Suprapubic skin (tissue), 4 donors: ENCODE measurements around the gene RGL2. TPM values are rescaled to one million over a fixed set of nuclear protein-coding genes. Genes with fewer than 3 reads are reported as not detected.

Source experiments
- DNase-seq, 2 donors: peaks; one replicate each; pipeline ENCODE4 v3.0.0-alpha.2; 2019; ENCODE audit warnings: low spot score in 2 of 2
- H3K27ac ChIP-seq: fragments of 200-600 bp; sonication (generic); one replicate; pipeline ENCODE4 v1.5.1; 2019
- H3K27me3 ChIP-seq: fragments of 200-600 bp; sonication (generic); one replicate; pipeline ENCODE4 v1.5.1; 2019
- H3K36me3 ChIP-seq: fragments of 200-600 bp; sonication (generic); one replicate; pipeline ENCODE4 v1.5.1; 2019
- H3K4me1 ChIP-seq: fragments of 200-600 bp; sonication (generic); one replicate; pipeline ENCODE4 v1.5.1; 2019
- H3K4me3 ChIP-seq: fragments of 200-600 bp; sonication (generic); one replicate; pipeline ENCODE4 v1.5.1; 2019; ENCODE audit warnings: mild to moderate bottlenecking
- H3K9me3 ChIP-seq: fragments of 200-600 bp; sonication (generic); one replicate; pipeline ENCODE4 v1.5.1; 2019
- EP300 ChIP-seq: sonication (generic); formaldehyde crosslinking; IDR thresholded peaks from one replicate; pipeline ENCODE4 v1.6.1; 2017; ENCODE audit warnings: antibody characterized with exemption
- POLR2A ChIP-seq, 2 donors: fragments of 450-650 bp; IDR thresholded peaks; one replicate each; pipeline ENCODE4 v1.6.1; 2017; ENCODE audit warnings: antibody characterized with exemption in 2 of 2, mild to moderate bottlenecking in 2 of 2, moderate library complexity in 2 of 2
- POLR2AphosphoS5 ChIP-seq, 3 donors: sonication (generic); formaldehyde crosslinking; IDR thresholded peaks; one replicate each; pipeline ENCODE4 v1.6.1; 2017; ENCODE audit warnings: antibody characterized with exemption in 3 of 3
- WGBS: methylation state at CpG from one replicate; pipeline ENCODE4 v1.1.5; 2018; 5-methylcytosine and 5-hydroxymethylcytosine counted together
- total RNA-seq, 4 donors: library from RNA; depleted of rRNA; stranded (reverse); fragments of >200 nt; gene quantifications; one replicate each; pipeline ENCODE4 v1.1.0, GENCODE V29; 2016
- TF ChIP-seq, protein P1 (sequence below), 2 donors: fragments of 200-600 bp in 1 of 2; fragments of 450-650 bp in 1 of 2; sonication (generic) in 1 of 2; IDR thresholded peaks; one replicate each; pipeline ENCODE4 v1.5.1; 2016 to 2019; ENCODE audit warnings: antibody characterized with exemption in 2 of 2, mild to moderate bottlenecking in 1 of 2, moderate library complexity in 1 of 2

Gene RGL2
- total RNA-seq, 4 donors from 2014 or later, result 80.8 to 118 (median 96.6) TPM

DNA sequence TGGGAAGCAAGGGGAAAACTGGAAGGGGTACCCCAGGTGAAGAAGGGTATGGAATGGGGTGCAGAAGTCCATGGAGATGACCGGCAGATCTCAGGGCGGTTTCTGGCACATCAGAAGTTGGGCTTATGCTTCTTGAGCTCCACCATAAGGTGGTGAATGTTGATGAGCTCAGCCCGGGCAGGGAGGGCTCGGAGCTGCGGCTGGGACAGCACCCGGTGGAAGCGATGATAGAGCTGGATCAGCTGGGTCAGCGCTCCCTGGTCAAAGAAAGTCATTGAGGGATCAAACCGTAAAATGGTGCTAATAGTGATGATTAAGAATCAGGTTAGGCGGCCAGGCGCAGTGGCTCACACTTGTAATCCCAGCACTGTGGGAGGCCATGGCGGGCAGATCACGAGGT is 48.0 kb downstream of the RGL2 start:
- WGBS, result 95% methylated on average over 13 of the region's 13 CpGs
- H3K9me3 ChIP-seq, result no peaks in the 10 kb centered on the region

GRCh38 chr6:33249732-33250630 is 48.8 kb downstream of the RGL2 start:
- 15% methylated on average over 14 of the region's 15 CpGs for WGBS

More for the DNA sequence above, 48.0 kb downstream of the RGL2 start:
- TF ChIP-seq POLR2AphosphoS5 (IDR thresholded peaks at IDR 0.05) (no peak), POLR2A (IDR thresholded peaks at IDR 0.05) (no peak), EP300 (no peak)
- TF ChIP-seq, protein P1, sequence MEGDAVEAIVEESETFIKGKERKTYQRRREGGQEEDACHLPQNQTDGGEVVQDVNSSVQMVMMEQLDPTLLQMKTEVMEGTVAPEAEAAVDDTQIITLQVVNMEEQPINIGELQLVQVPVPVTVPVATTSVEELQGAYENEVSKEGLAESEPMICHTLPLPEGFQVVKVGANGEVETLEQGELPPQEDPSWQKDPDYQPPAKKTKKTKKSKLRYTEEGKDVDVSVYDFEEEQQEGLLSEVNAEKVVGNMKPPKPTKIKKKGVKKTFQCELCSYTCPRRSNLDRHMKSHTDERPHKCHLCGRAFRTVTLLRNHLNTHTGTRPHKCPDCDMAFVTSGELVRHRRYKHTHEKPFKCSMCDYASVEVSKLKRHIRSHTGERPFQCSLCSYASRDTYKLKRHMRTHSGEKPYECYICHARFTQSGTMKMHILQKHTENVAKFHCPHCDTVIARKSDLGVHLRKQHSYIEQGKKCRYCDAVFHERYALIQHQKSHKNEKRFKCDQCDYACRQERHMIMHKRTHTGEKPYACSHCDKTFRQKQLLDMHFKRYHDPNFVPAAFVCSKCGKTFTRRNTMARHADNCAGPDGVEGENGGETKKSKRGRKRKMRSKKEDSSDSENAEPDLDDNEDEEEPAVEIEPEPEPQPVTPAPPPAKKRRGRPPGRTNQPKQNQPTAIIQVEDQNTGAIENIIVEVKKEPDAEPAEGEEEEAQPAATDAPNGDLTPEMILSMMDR (IDR thresholded peaks at IDR 0.05), result no peak
- peaks cover 20% of the 10 kb centered on the region for H3K36me3 ChIP-seq
- no peaks in the 10 kb centered on the region for H3K27me3 ChIP-seq
- H3K4me1 ChIP-seq, result peaks cover 34% of the 10 kb centered on the region
- peak in 1 of 2 donors; percentile 54 for DNase-seq
- H3K27ac ChIP-seq, result no peak overlapping the region
- H3K4me3 ChIP-seq, result no peak overlapping the region

DNA sequence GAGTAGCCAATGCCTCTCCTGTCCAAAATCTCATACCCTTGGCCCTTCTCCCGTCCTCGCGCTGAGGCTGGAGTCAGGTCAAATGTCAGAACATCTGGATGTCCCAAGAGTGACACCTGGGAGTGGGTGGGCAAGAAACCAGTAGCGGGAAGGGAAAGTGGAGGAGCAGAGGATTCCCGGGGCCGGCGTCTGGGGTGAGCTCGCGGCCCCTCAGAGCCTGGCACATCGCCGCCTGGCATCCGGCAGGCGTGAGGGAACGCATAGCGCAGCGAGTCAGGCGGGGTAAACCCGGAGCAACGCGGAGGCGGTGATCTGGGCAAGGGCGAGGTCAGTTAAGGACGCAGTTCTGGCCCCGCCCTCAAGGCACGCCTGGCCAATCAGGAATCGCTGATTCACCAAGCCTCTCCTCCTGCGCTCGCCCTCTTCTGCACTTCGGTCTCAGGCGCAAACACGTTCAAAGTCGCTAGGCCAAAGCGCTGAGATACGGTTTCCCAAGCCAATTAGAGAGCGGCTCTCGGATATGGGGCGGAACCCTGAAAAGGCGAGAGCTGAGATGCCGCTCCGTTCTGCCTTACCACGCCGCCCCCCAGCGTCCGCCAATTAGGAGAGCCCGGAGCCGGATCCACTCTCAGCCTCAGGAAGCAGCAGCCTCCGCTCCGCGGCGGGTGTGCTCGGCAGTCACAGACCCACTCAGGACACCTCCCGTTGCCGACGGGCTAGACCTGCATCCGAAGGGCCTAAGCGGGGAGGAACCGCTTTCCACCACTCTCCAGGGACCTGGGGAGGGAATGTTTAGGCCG is 49.6 kb downstream of the RGL2 start:
- peak; percentile 98 to 99 for DNase-seq
- no peaks in the 10 kb centered on the region for H3K9me3 ChIP-seq
- peak overlapping the region; percentile 71 for H3K4me3 ChIP-seq
- TF ChIP-seq, protein P1 (IDR thresholded peaks at IDR 0.05), result peak in 1 of 2 donors; percentile 9
- TF ChIP-seq POLR2A (IDR thresholded peaks at IDR 0.05), result peak in 1 of 2 donors; percentile 68
- TF ChIP-seq EP300, result no peak
- TF ChIP-seq POLR2AphosphoS5 (IDR thresholded peaks at IDR 0.05), result peak in 1 of 3 donors; percentile 72
- peak overlapping the region; percentile 96 for H3K27ac ChIP-seq
- H3K4me1 ChIP-seq, result peaks cover 34% of the 10 kb centered on the region
- 0% methylated on average over 27 of the region's 58 CpGs for WGBS
- no peaks in the 10 kb centered on the region for H3K27me3 ChIP-seq
- peaks cover 17% of the 10 kb centered on the region for H3K36me3 ChIP-seq

More at GRCh38 chr6:33249732-33250630, 48.8 kb downstream of the RGL2 start:
- peak in 1 of 2 donors; percentile 61 for DNase-seq
- Histone ChIP-seq H3K36me3 (peaks cover 18% of the 10 kb centered on the region), H3K4me1 (peaks cover 34% of the 10 kb centered on the region), H3K27me3 (no peaks in the 10 kb centered on the region), H3K27ac (peak overlapping the region; percentile 96), H3K4me3 (peak overlapping the region; percentile 71), H3K9me3 (no peaks in the 10 kb centered on the region)
- no peak for TF ChIP-seq EP300
- no peak for TF ChIP-seq POLR2A (IDR thresholded peaks at IDR 0.05)
- TF ChIP-seq, protein P1 (IDR thresholded peaks at IDR 0.05), result no peak
- no peak for TF ChIP-seq POLR2AphosphoS5 (IDR thresholded peaks at IDR 0.05)

GRCh38 chr6:33248643-33248931 is 50.2 kb downstream of the RGL2 start:
- DNase-seq, result no peak

More at GRCh38 chr6:33248643-33248931, 50.2 kb downstream of the RGL2 start:
- H3K4me3 ChIP-seq, result peak overlapping the region; percentile 71
- peak overlapping the region; percentile 96 for H3K27ac ChIP-seq
- H3K9me3 ChIP-seq, result no peaks in the 10 kb centered on the region
- WGBS, result under 1% methylated on average over 14 of the region's 18 CpGs
- H3K36me3 ChIP-seq, result peaks cover 17% of the 10 kb centered on the region
- no peaks in the 10 kb centered on the region for H3K27me3 ChIP-seq
- TF ChIP-seq EP300 (no peak), POLR2AphosphoS5 (IDR thresholded peaks at IDR 0.05) (no peak), POLR2A (IDR thresholded peaks at IDR 0.05) (no peak)
- TF ChIP-seq, protein P1 (IDR thresholded peaks at IDR 0.05), result no peak
- H3K4me1 ChIP-seq, result peaks cover 34% of the 10 kb centered on the region
